ENCODE data around the gene SEPTIN5. TPM values are rescaled to one million over a fixed set of nuclear protein-coding genes. Genes with fewer than 3 reads are reported as not detected.

SEPTIN5 gene
- polyA plus RNA-seq, 1 experiment = 13.1 TPM

- H3K4me3 ChIP-seq (ENCODE audit: low read depth, low read length) = no peak overlapping the region
- ChIA-PET CTCF (no interaction called here), POLR2A (no interaction called here)
- DNase-seq (ENCODE audit: low read depth, low spot score) = no peak
- no peak for TF ChIP-seq CTCF (IDR thresholded peaks at IDR 0.05; ENCODE audit: low read depth, low read length)
- H3K27me3 ChIP-seq (ENCODE audit: control insufficient read depth, insufficient read depth, low read length) = peaks cover 20% of the 10 kb centered on the region
- no peak overlapping the region for H3K27ac ChIP-seq (ENCODE audit: low read depth, low read length)
- H3K9me3 ChIP-seq (ENCODE audit: control insufficient read depth, insufficient read depth, low read length) = no peaks in the 10 kb centered on the region; the same call in none of the 2 replicates
Observed at GRCh38 chr22:19667872-19668740, 46.2 kb upstream of the SEPTIN5 start.

GRCh38 chr22:19668748-19669147, 45.6 kb upstream of the SEPTIN5 start:
- TF ChIP-seq CTCF (IDR thresholded peaks at IDR 0.05; ENCODE audit: low read depth, low read length) = no peak
- H3K9me3 ChIP-seq (ENCODE audit: control insufficient read depth, insufficient read depth, low read length) = no peaks in the 10 kb centered on the region; the same call in none of the 2 replicates
- H3K27ac ChIP-seq (ENCODE audit: low read depth, low read length) = no peak overlapping the region
- H3K4me3 ChIP-seq (ENCODE audit: low read depth, low read length) = no peak overlapping the region
- POLR2A ChIA-PET = no interaction called here
- peaks cover 20% of the 10 kb centered on the region for H3K27me3 ChIP-seq (ENCODE audit: control insufficient read depth, insufficient read depth, low read length)
- CTCF ChIA-PET = no interaction called here
- no peak for DNase-seq (ENCODE audit: low read depth, low spot score)

- TF ChIP-seq CTCF (IDR thresholded peaks at IDR 0.05; ENCODE audit: low read depth, low read length) = no peak
- no peak overlapping the region for H3K4me3 ChIP-seq (ENCODE audit: low read depth, low read length)
- no peak overlapping the region for H3K27ac ChIP-seq (ENCODE audit: low read depth, low read length)
- no peak for DNase-seq (ENCODE audit: low read depth, low spot score)
- POLR2A ChIA-PET = no interaction called here
- peaks cover 26% of the 10 kb centered on the region for H3K27me3 ChIP-seq (ENCODE audit: control insufficient read depth, insufficient read depth, low read length)
- H3K9me3 ChIP-seq (ENCODE audit: control insufficient read depth, insufficient read depth, low read length) = no peaks in the 10 kb centered on the region; the same call in none of the 2 replicates
- CTCF ChIA-PET = no interaction called here
Observed at GRCh38 chr22:19669570-19669969, 44.7 kb upstream of the SEPTIN5 start.

GRCh38 chr22:19671316-19671715, 43.0 kb upstream of the SEPTIN5 start:
- Histone ChIP-seq H3K27ac (ENCODE audit: low read depth, low read length) (no peak overlapping the region), H3K4me3 (ENCODE audit: low read depth, low read length) (no peak overlapping the region), H3K9me3 (ENCODE audit: control insufficient read depth, insufficient read depth, low read length) (no peaks in the 10 kb centered on the region; the same call in none of the 2 replicates), H3K27me3 (ENCODE audit: control insufficient read depth, insufficient read depth, low read length) (peaks cover 31% of the 10 kb centered on the region)
- DNase-seq (ENCODE audit: low read depth, low spot score) = no peak
- no peak for TF ChIP-seq CTCF (IDR thresholded peaks at IDR 0.05; ENCODE audit: low read depth, low read length)
- CTCF ChIA-PET = no interaction called here
- POLR2A ChIA-PET = no interaction called here

- no peak for TF ChIP-seq CTCF (IDR thresholded peaks at IDR 0.05; ENCODE audit: low read depth, low read length)
- H3K9me3 ChIP-seq (ENCODE audit: control insufficient read depth, insufficient read depth, low read length) = no peaks in the 10 kb centered on the region; the same call in none of the 2 replicates
- no peak for DNase-seq (ENCODE audit: low read depth, low spot score)
- H3K4me3 ChIP-seq (ENCODE audit: low read depth, low read length) = no peak overlapping the region
- peaks cover 31% of the 10 kb centered on the region for H3K27me3 ChIP-seq (ENCODE audit: control insufficient read depth, insufficient read depth, low read length)
- ChIA-PET CTCF (no interaction called here), POLR2A (no interaction called here)
- H3K27ac ChIP-seq (ENCODE audit: low read depth, low read length) = no peak overlapping the region
Observed at GRCh38 chr22:19672054-19672776, 42.1 kb upstream of the SEPTIN5 start.

All from AG04450 (cell line).